VCaP (cell line): ENCODE data around the gene HDAC9.

Experiments used
- H3K27ac ChIP-seq: fragments of 450-650 bp; 2 replicates; pipeline ENCODE4 v1.5.1; 2017
- CTCF ChIP-seq: fragments of 450-650 bp; conservative IDR thresholded peaks from 2 replicates; pipeline ENCODE4 v1.5.1; 2017; ENCODE audit warnings: mild to moderate bottlenecking, moderate library complexity

The HDAC9 gene

GRCh38 chr7:18663321-18663720 lies 167.8 kb downstream of the HDAC9 start:
- TF ChIP-seq CTCF: no peak

GRCh38 chr7:18666107-18666728 lies 170.7 kb downstream of the HDAC9 start:
- peak; percentile 94 for TF ChIP-seq CTCF
- no peak overlapping the region for H3K27ac ChIP-seq

More at GRCh38 chr7:18663321-18663720, 167.8 kb downstream of the HDAC9 start:
- no peak overlapping the region for H3K27ac ChIP-seq

- TF ChIP-seq CTCF: no peak
- no peak overlapping the region; the same call in 1 of the 2 replicates for H3K27ac ChIP-seq
These were observed 171.9 kb downstream of the HDAC9 start for GRCh38 chr7:18667466-18667865.

- H3K27ac ChIP-seq: no peak overlapping the region
- no peak for TF ChIP-seq CTCF
These were observed 175.6 kb downstream of the HDAC9 start for GRCh38 chr7:18671176-18671575.

GRCh38 chr7:18675579-18675978 lies 180.0 kb downstream of the HDAC9 start:
- TF ChIP-seq CTCF: no peak
- H3K27ac ChIP-seq: no peak overlapping the region

- no peak overlapping the region for H3K27ac ChIP-seq
- TF ChIP-seq CTCF: no peak
These were observed 183.7 kb downstream of the HDAC9 start for GRCh38 chr7:18679261-18679660.

GRCh38 chr7:18680576-18680975 lies 185.0 kb downstream of the HDAC9 start:
- H3K27ac ChIP-seq: no peak overlapping the region
- no peak for TF ChIP-seq CTCF
